ENCODE measurements around the gene HAUS8.

DNA sequence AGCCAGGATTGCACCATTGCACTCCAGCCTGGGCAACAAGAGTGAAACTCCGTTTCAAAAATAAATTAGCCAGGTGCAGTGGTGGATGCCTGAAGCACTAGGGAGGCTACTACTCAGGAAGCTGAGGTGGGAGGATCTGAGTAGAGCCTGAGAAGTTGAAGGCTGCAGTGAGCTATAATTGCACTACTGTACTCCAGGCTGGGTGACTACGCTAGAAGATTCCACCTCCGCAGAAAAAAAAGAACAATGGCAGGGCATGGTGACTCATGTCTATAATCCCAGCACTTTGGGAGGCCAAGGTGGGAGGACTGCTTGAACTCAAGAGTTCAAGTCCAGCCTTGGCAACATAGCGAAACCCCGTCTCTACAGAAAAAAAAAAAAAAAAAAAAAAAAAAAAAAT is 20.5 kb downstream of the HAUS8 start:
- TF ChIP-seq, protein P1, sequence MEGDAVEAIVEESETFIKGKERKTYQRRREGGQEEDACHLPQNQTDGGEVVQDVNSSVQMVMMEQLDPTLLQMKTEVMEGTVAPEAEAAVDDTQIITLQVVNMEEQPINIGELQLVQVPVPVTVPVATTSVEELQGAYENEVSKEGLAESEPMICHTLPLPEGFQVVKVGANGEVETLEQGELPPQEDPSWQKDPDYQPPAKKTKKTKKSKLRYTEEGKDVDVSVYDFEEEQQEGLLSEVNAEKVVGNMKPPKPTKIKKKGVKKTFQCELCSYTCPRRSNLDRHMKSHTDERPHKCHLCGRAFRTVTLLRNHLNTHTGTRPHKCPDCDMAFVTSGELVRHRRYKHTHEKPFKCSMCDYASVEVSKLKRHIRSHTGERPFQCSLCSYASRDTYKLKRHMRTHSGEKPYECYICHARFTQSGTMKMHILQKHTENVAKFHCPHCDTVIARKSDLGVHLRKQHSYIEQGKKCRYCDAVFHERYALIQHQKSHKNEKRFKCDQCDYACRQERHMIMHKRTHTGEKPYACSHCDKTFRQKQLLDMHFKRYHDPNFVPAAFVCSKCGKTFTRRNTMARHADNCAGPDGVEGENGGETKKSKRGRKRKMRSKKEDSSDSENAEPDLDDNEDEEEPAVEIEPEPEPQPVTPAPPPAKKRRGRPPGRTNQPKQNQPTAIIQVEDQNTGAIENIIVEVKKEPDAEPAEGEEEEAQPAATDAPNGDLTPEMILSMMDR (conservative IDR thresholded peaks at IDR 0.05; ENCODE audit: low read depth, low read length), result no peak
- no peak for TF ChIP-seq EZH2 (IDR thresholded peaks at IDR 0.05; ENCODE audit: borderline replicate concordance, low read depth, low read length, poor library complexity, severe bottlenecking)

All from A673 (cell line).